SK-N-SH (cell line): Measurements from ENCODE around the gene TMEM205.

Source experiments
- TAF1 ChIP-seq: IDR thresholded peaks from 2 replicates; pipeline ENCODE4 v1.6.1; 2012; ENCODE audit warnings: low read depth, mild to moderate bottlenecking, low read length, moderate library complexity, borderline replicate concordance
- TEAD4 ChIP-seq: IDR thresholded peaks from 2 replicates; pipeline ENCODE4 v1.4.0; 2012; ENCODE audit warnings: mild to moderate bottlenecking, borderline replicate concordance; ENCODE audit not compliant: insufficient read depth

- TF ChIP-seq TEAD4 (no peak), TAF1 (no peak)
Observed at GRCh38 chr19:11359421-11359820, 13.4 kb upstream of the TMEM205 start.
